Trophoblast cell (in vitro differentiated cells and primary cell): ENCODE data around the gene OLFM3.
A peak's percentile ranks its signal among the peaks of the same experiment; 100 is the strongest.

Experiments
- DNase-seq, 2 donors: peaks; one replicate each; pipeline ENCODE4 v3.0.0-alpha.2; 2016
- H2AFZ ChIP-seq: 2 replicates; pipeline ENCODE4 v1.6.1; 2013; ENCODE audit warnings: low read length, moderate library complexity, mild to moderate bottlenecking; ENCODE audit not compliant: insufficient read depth, poor library complexity
- H2AK5ac ChIP-seq: 2 replicates; pipeline ENCODE4 v1.6.1; 2013; ENCODE audit warnings: mild to moderate bottlenecking, low read length
- H2BK120ac ChIP-seq: 2 replicates; pipeline ENCODE4 v1.6.1; 2013; ENCODE audit warnings: low read length, mild to moderate bottlenecking, moderate library complexity; ENCODE audit not compliant: insufficient read depth, poor library complexity
- H2BK12ac ChIP-seq: 2 replicates; pipeline ENCODE4 v1.6.1; 2013; ENCODE audit warnings: mild to moderate bottlenecking, low read length, moderate library complexity
- H2BK5ac ChIP-seq: 2 replicates; pipeline ENCODE4 v1.6.1; 2013; ENCODE audit warnings: low read length, low read depth, moderate library complexity, mild to moderate bottlenecking; ENCODE audit not compliant: poor library complexity
- H3K14ac ChIP-seq: 2 replicates; pipeline ENCODE4 v1.6.1; 2013; ENCODE audit warnings: mild to moderate bottlenecking, low read length
- H3K18ac ChIP-seq: 2 replicates; pipeline ENCODE4 v1.6.1; 2013; ENCODE audit warnings: mild to moderate bottlenecking, low read length
- H3K23ac ChIP-seq: 2 replicates; pipeline ENCODE4 v1.6.1; 2013; ENCODE audit warnings: low read length
- H3K27ac ChIP-seq: 2 replicates; pipeline ENCODE4 v1.5.1; 2013; ENCODE audit warnings: low read depth, mild to moderate bottlenecking, inconsistent platforms, low read length, moderate library complexity
- H3K27me3 ChIP-seq: 2 replicates; pipeline ENCODE4 v1.6.1; 2013; ENCODE audit warnings: inconsistent platforms, mild to moderate bottlenecking, low read length, moderate library complexity; ENCODE audit not compliant: insufficient read depth
- H3K36me3 ChIP-seq, 2 experiments: 1 replicate in 1 of 2; 2 replicates in 1 of 2; pipeline ENCODE4 v1.6.1; 2013; ENCODE audit warnings: low read length in 2 of 2, mild to moderate bottlenecking in 2 of 2, moderate library complexity in 1 of 2; ENCODE audit not compliant: insufficient read depth in 2 of 2, control insufficient read depth in 1 of 2
- H3K4ac ChIP-seq: 2 replicates; pipeline ENCODE4 v1.6.1; 2013; ENCODE audit warnings: low read depth, mild to moderate bottlenecking, low read length, moderate library complexity
- H3K4me1 ChIP-seq, 2 experiments: 1 replicate in 1 of 2; 2 replicates in 1 of 2; pipeline ENCODE4 v1.6.1; 2013; ENCODE audit warnings: low read length in 2 of 2, mild to moderate bottlenecking in 2 of 2, moderate library complexity in 1 of 2; ENCODE audit not compliant: insufficient read depth in 2 of 2, control insufficient read depth in 1 of 2
- H3K4me2 ChIP-seq: 2 replicates; pipeline ENCODE4 v1.6.1; 2013; ENCODE audit warnings: inconsistent platforms, mild to moderate bottlenecking, low read length, moderate library complexity
- H3K4me3 ChIP-seq: 2 replicates; pipeline ENCODE4 v1.5.1; 2013; ENCODE audit warnings: mild to moderate bottlenecking, low read depth, low read length, inconsistent platforms
- H3K79me1 ChIP-seq: one replicate; pipeline ENCODE4 v1.6.1; 2013; ENCODE audit warnings: low read length
- H3K79me2 ChIP-seq: 2 replicates; pipeline ENCODE4 v1.6.1; 2013; ENCODE audit warnings: low read length, mild to moderate bottlenecking; ENCODE audit not compliant: control insufficient read depth, insufficient read depth, poor library complexity
- H3K9ac ChIP-seq: 2 replicates; pipeline ENCODE4 v1.6.1; 2013; ENCODE audit warnings: mild to moderate bottlenecking, low read length
- H3K9me3 ChIP-seq: 2 replicates; pipeline ENCODE4 v1.6.1; 2013; ENCODE audit warnings: low read depth, mild to moderate bottlenecking, control low read depth, inconsistent platforms, low read length; ENCODE audit not compliant: insufficient read depth
- H4K12ac ChIP-seq: 2 replicates; pipeline ENCODE4 v1.6.1; 2013; ENCODE audit warnings: low read depth, mild to moderate bottlenecking, low read length, moderate library complexity
- H4K8ac ChIP-seq: 2 replicates; pipeline ENCODE4 v1.6.1; 2013; ENCODE audit warnings: low read depth, mild to moderate bottlenecking, low read length, moderate library complexity
- H4K91ac ChIP-seq: one replicate; pipeline ENCODE4 v1.6.1; 2013; ENCODE audit warnings: low read depth, mild to moderate bottlenecking, low read length, moderate library complexity
- WGBS: extraction: QIAGEN DNeasy Blood & Tissue Kit; methylation state at CpG from one replicate; pipeline ENCODE4 v1.1.7; 2013; ENCODE audit warnings: missing lambda C conversion rate; ENCODE audit not compliant: insufficient read length, insufficient coverage; ENCODE audit errors: extremely low coverage; 5-methylcytosine and 5-hydroxymethylcytosine counted together

OLFM3 gene

GRCh38 chr1:102015728-102016127 is 19.0 kb upstream of the OLFM3 start:
- H2BK120ac ChIP-seq: no peak overlapping the region
- no peaks in the 10 kb centered on the region for H3K36me3 ChIP-seq
- H3K27ac ChIP-seq: no peak overlapping the region
- H4K91ac ChIP-seq: no peak overlapping the region
- peaks cover 6% of the 10 kb centered on the region for H3K9me3 ChIP-seq
- no peak overlapping the region for H3K4me2 ChIP-seq
- H3K4me3 ChIP-seq: no peak overlapping the region
- no peak overlapping the region for H3K18ac ChIP-seq
- DNase-seq: no peak
- no peak overlapping the region for H4K8ac ChIP-seq
- H2BK12ac ChIP-seq: no peak overlapping the region
- H3K4ac ChIP-seq: no peak overlapping the region
- no peaks in the 10 kb centered on the region for H3K79me1 ChIP-seq
- no peak overlapping the region for H2BK5ac ChIP-seq
- no peak overlapping the region for H3K9ac ChIP-seq
- H4K12ac ChIP-seq: no peak overlapping the region
- H3K14ac ChIP-seq: no peak overlapping the region
- no peaks in the 10 kb centered on the region for H3K4me1 ChIP-seq
- no peak overlapping the region for H2AK5ac ChIP-seq
- no peak overlapping the region for H3K23ac ChIP-seq
- no CpG with 5 or more reads among the region's 3 CpGs for WGBS
- no peaks in the 10 kb centered on the region for H3K79me2 ChIP-seq
- H3K27me3 ChIP-seq: no peaks in the 10 kb centered on the region
- no peak overlapping the region for H2AFZ ChIP-seq

GRCh38 chr1:102002057-102002456 is 5.3 kb upstream of the OLFM3 start:
- DNase-seq: no peak
- H2AK5ac ChIP-seq: no peak overlapping the region
- H3K9me3 ChIP-seq: no peaks in the 10 kb centered on the region

GRCh38 chr1:101995984-101996745 is 561 bp downstream of the OLFM3 start:
- Histone ChIP-seq H3K79me1 (no peaks in the 10 kb centered on the region), H4K8ac (no peak overlapping the region), H4K12ac (no peak overlapping the region), H2BK5ac (no peak overlapping the region), H3K14ac (no peak overlapping the region), H3K79me2 (no peaks in the 10 kb centered on the region), H4K91ac (no peak overlapping the region), H2AK5ac (no peak overlapping the region), H3K9me3 (no peaks in the 10 kb centered on the region), H3K9ac (no peak overlapping the region), H3K23ac (no peak overlapping the region), H2AFZ (no peak overlapping the region), H3K4me3 (no peak overlapping the region), H3K4me1 (peaks cover 5% of the 10 kb centered on the region in 2 experiments), H3K36me3 (no peaks in the 10 kb centered on the region), H3K4ac (no peak overlapping the region), H3K4me2 (peak overlapping the region; percentile 51), H3K27me3 (no peaks in the 10 kb centered on the region), H3K18ac (no peak overlapping the region), H3K27ac (no peak overlapping the region), H2BK12ac (no peak overlapping the region), H2BK120ac (no peak overlapping the region)
- no CpG with 5 or more reads among the region's 20 CpGs for whole genome bisulfite sequencing
- no peak for DNase-seq

More at GRCh38 chr1:102002057-102002456, 5.3 kb upstream of the OLFM3 start:
- Histone ChIP-seq H3K14ac (no peak overlapping the region), H3K9ac (no peak overlapping the region), H3K4me2 (no peak overlapping the region), H3K4ac (no peak overlapping the region), H3K18ac (no peak overlapping the region), H4K12ac (no peak overlapping the region), H3K36me3 (no peaks in the 10 kb centered on the region), H4K91ac (no peak overlapping the region), H2BK12ac (no peak overlapping the region), H4K8ac (no peak overlapping the region), H3K27ac (no peak overlapping the region), H3K79me2 (no peaks in the 10 kb centered on the region), H3K27me3 (no peaks in the 10 kb centered on the region), H2BK120ac (no peak overlapping the region), H2AFZ (no peak overlapping the region), H3K4me3 (no peak overlapping the region), H2BK5ac (no peak overlapping the region), H3K23ac (no peak overlapping the region), H3K79me1 (no peaks in the 10 kb centered on the region), H3K4me1 (no peaks in the 10 kb centered on the region)
- no CpG with 5 or more reads among the region's 2 CpGs for WGBS

GRCh38 chr1:101993710-101994109 is 3.0 kb downstream of the OLFM3 start:
- H3K4ac ChIP-seq: no peak overlapping the region
- no peaks in the 10 kb centered on the region for H3K79me1 ChIP-seq
- no peak overlapping the region for H4K8ac ChIP-seq
- H3K9ac ChIP-seq: no peak overlapping the region
- H4K12ac ChIP-seq: no peak overlapping the region
- H3K4me3 ChIP-seq: no peak overlapping the region
- no peaks in the 10 kb centered on the region for H3K9me3 ChIP-seq
- no peak overlapping the region for H2BK12ac ChIP-seq
- H2AFZ ChIP-seq: no peak overlapping the region
- H3K79me2 ChIP-seq: no peaks in the 10 kb centered on the region
- no CpG with 5 or more reads among the region's 3 CpGs for WGBS
- peaks cover 5% of the 10 kb centered on the region in 2 experiments for H3K4me1 ChIP-seq
- H3K14ac ChIP-seq: no peak overlapping the region
- H2AK5ac ChIP-seq: no peak overlapping the region
- H3K36me3 ChIP-seq: no peaks in the 10 kb centered on the region
- no peaks in the 10 kb centered on the region for H3K27me3 ChIP-seq
- H2BK120ac ChIP-seq: no peak overlapping the region
- H3K27ac ChIP-seq: no peak overlapping the region
- no peak overlapping the region for H3K18ac ChIP-seq
- H3K4me2 ChIP-seq: no peak overlapping the region
- no peak overlapping the region for H2BK5ac ChIP-seq
- H3K23ac ChIP-seq: no peak overlapping the region
- H4K91ac ChIP-seq: no peak overlapping the region
- peak in 1 of 2 donors; percentile 31 for DNase-seq
